Activated CD8-positive, alpha-beta memory T cell treated with anti-CD3 and anti-CD28 coated beads, Interleukin-2, amount 50 U/mL, for 1 hour (primary cell): ENCODE data around the gene ZDHHC19.
"Not testable (repeated sequence)": the region's sequence is repeated elsewhere in the genome, so short reads cannot be mapped to it uniquely, and the experiment has no call there.

Source experiments
- DNase-seq: peaks from one replicate; pipeline ENCODE4 v3.0.0-alpha.2; 2020; ENCODE audit errors: extremely low read depth

The ZDHHC19 gene

GRCh38 chr3:196178993-196179379 is 32.2 kb downstream of the ZDHHC19 start:
- no peak for DNase-seq

- DNase-seq: no peak
Measured at GRCh38 chr3:196177967-196178366, 33.2 kb downstream of the ZDHHC19 start.

GRCh38 chr3:196177567-196177966 is 33.6 kb downstream of the ZDHHC19 start:
- no peak for DNase-seq

- no peak for DNase-seq
Measured at GRCh38 chr3:196175722-196176121, 35.5 kb downstream of the ZDHHC19 start.

- no peak for DNase-seq
Measured at GRCh38 chr3:196175116-196175625, 36.0 kb downstream of the ZDHHC19 start.

GRCh38 chr3:196174652-196175051 is 36.5 kb downstream of the ZDHHC19 start:
- DNase-seq: no peak

- DNase-seq: not testable (repeated sequence)
Measured at GRCh38 chr3:196170296-196170695, 40.9 kb downstream of the ZDHHC19 start.

GRCh38 chr3:196169836-196170240 is 41.4 kb downstream of the ZDHHC19 start:
- DNase-seq: no peak

- DNase-seq: no peak
Measured at GRCh38 chr3:196168808-196169391, 42.3 kb downstream of the ZDHHC19 start.

- DNase-seq: no peak
Measured at GRCh38 chr3:196166741-196167140, 44.5 kb downstream of the ZDHHC19 start.

GRCh38 chr3:196165850-196166249 is 45.4 kb downstream of the ZDHHC19 start:
- no peak for DNase-seq

- not testable (repeated sequence) for DNase-seq
Measured at GRCh38 chr3:196165006-196165575, 46.1 kb downstream of the ZDHHC19 start.

- no peak for DNase-seq
Measured at GRCh38 chr3:196164576-196164975, 46.6 kb downstream of the ZDHHC19 start.

- DNase-seq: no peak
Measured at GRCh38 chr3:196163666-196164493, 47.3 kb downstream of the ZDHHC19 start.

GRCh38 chr3:196163212-196163611 is 48.0 kb downstream of the ZDHHC19 start:
- DNase-seq: no peak

- no peak for DNase-seq
Measured at GRCh38 chr3:196162679-196163078, 48.5 kb downstream of the ZDHHC19 start.

GRCh38 chr3:196159952-196160804 is 51.0 kb downstream of the ZDHHC19 start:
- no peak for DNase-seq

- DNase-seq: no peak
Measured at GRCh38 chr3:196159526-196159925, 51.7 kb downstream of the ZDHHC19 start.

- no peak for DNase-seq
Measured at GRCh38 chr3:196156160-196156559, 55.0 kb downstream of the ZDHHC19 start.

- DNase-seq: no peak
Measured at GRCh38 chr3:196150481-196150880, 60.7 kb downstream of the ZDHHC19 start.

GRCh38 chr3:196149831-196150301 is 61.3 kb downstream of the ZDHHC19 start:
- no peak for DNase-seq

GRCh38 chr3:196149375-196149774 is 61.8 kb downstream of the ZDHHC19 start:
- no peak for DNase-seq
